ENCODE data around the gene PPM1D.
"Not testable (repeated sequence)": the region's sequence is repeated elsewhere in the genome, so short reads cannot be mapped to it uniquely, and the experiment has no call there.

PPM1D gene

GRCh38 chr17:60599620-60600489 lies at the start of gene PPM1D:
TSS of gene PPM1D (plus strand) at chr17:60600193. CDS start at chr17:60600415, 222 bp downstream.
- peak; percentile 99 for DNase-seq (ENCODE audit: low read depth)
- TF ChIP-seq, protein P1, sequence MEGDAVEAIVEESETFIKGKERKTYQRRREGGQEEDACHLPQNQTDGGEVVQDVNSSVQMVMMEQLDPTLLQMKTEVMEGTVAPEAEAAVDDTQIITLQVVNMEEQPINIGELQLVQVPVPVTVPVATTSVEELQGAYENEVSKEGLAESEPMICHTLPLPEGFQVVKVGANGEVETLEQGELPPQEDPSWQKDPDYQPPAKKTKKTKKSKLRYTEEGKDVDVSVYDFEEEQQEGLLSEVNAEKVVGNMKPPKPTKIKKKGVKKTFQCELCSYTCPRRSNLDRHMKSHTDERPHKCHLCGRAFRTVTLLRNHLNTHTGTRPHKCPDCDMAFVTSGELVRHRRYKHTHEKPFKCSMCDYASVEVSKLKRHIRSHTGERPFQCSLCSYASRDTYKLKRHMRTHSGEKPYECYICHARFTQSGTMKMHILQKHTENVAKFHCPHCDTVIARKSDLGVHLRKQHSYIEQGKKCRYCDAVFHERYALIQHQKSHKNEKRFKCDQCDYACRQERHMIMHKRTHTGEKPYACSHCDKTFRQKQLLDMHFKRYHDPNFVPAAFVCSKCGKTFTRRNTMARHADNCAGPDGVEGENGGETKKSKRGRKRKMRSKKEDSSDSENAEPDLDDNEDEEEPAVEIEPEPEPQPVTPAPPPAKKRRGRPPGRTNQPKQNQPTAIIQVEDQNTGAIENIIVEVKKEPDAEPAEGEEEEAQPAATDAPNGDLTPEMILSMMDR (IDR thresholded peaks at IDR 0.05; ENCODE audit: insufficient read depth, low read depth, low read length, missing control alignments): no peak
- peak within 1 kb of the TSS; percentile 86 for H3K4me3 ChIP-seq (ENCODE audit: low read length)

- H3K4me3 ChIP-seq (ENCODE audit: low read length); DNase-seq (ENCODE audit: low read depth): not testable (repeated sequence)
Measured at GRCh38 chr17:60552255-60552654, 47.7 kb upstream of the PPM1D start.

GRCh38 chr17:60554377-60554788 lies 45.6 kb upstream of the PPM1D start:
- TF ChIP-seq, protein P1 (IDR thresholded peaks at IDR 0.05; ENCODE audit: insufficient read depth, low read depth, low read length, missing control alignments): no peak
- no peak overlapping the region for H3K4me3 ChIP-seq (ENCODE audit: low read length)
- DNase-seq (ENCODE audit: low read depth): peak; percentile 57

- DNase-seq (ENCODE audit: low read depth): no peak
- TF ChIP-seq, protein P1 (IDR thresholded peaks at IDR 0.05; ENCODE audit: insufficient read depth, low read depth, low read length, missing control alignments): no peak
- H3K4me3 ChIP-seq (ENCODE audit: low read length): no peak overlapping the region
Measured at GRCh38 chr17:60555786-60556185, 44.2 kb upstream of the PPM1D start.

- TF ChIP-seq, protein P1 (IDR thresholded peaks at IDR 0.05; ENCODE audit: insufficient read depth, low read depth, low read length, missing control alignments): no peak
- DNase-seq (ENCODE audit: low read depth): peak; percentile 25
- H3K4me3 ChIP-seq (ENCODE audit: low read length): no peak overlapping the region
Measured at GRCh38 chr17:60557805-60558204, 42.2 kb upstream of the PPM1D start.

DNA sequence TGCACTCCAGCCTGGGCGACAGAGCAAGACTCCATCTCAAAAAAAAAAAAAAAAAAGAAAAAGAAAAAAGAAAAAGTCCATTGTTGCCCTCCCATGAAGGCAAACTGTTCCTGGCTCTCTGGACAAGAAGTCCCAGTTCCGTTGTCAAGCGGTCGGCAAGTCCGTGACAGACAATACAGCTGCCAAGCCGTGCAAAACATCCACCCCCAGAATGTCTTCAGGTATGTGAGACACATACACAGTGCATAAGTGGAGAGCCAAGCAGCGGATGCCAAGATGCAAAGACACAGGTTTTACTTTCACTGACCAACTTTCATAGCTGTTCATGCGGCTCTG lies 40.4 kb upstream of the PPM1D start:
- no peak overlapping the region for H3K4me3 ChIP-seq (ENCODE audit: low read length)
- TF ChIP-seq, protein P1 (IDR thresholded peaks at IDR 0.05; ENCODE audit: insufficient read depth, low read depth, low read length, missing control alignments): no peak
- no peak for DNase-seq (ENCODE audit: low read depth)

GRCh38 chr17:60559995-60560859 lies 39.8 kb upstream of the PPM1D start:
- H3K4me3 ChIP-seq (ENCODE audit: low read length): no peak overlapping the region
- TF ChIP-seq, protein P1 (IDR thresholded peaks at IDR 0.05; ENCODE audit: insufficient read depth, low read depth, low read length, missing control alignments): no peak
- DNase-seq (ENCODE audit: low read depth): no peak
